Stimulated activated CD4-positive, alpha-beta T cell treated with anti-CD3 and anti-CD28 coated beads, TNF-alpha, amount 100 ng/mL, for 24 hours (primary cell): Measurements from ENCODE around the gene TRIM74.
"Not testable (repeated sequence)": the region's sequence is repeated elsewhere in the genome, so short reads cannot be mapped to it uniquely, and the experiment has no call there.

Source experiments
- DNase-seq, 3 experiments: peaks; one replicate each; pipeline ENCODE4 v3.0.0-alpha.2; 2020; ENCODE audit warnings: low read depth in 3 of 3

Gene TRIM74

GRCh38 chr7:72954563-72955198 is 14.6 kb downstream of the TRIM74 start:
- not testable (repeated sequence) for DNase-seq

- not testable (repeated sequence) for DNase-seq
These were observed 15.2 kb downstream of the TRIM74 start for GRCh38 chr7:72953901-72954562.

- not testable (repeated sequence) for DNase-seq
These were observed 18.8 kb downstream of the TRIM74 start for GRCh38 chr7:72950432-72950831.

DNA sequence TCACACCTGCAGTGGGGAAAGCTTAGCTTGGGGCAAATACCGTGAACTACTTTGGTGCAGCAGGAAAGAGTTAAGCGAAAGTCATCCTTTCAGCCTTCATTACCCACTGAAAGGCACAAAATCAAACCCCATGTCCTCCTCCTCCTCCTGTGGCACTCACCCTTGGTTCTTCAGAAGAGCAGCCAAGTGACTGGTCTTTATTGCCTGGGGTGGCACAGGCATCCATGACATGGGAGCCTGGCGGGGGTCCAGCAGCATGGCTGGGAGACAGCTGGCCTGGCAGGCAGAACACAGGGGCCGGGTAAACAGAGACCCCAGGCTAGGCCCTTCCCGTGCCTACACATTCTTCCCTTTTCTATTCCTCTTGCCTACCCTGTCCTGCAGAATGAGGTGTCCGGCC is 19.6 kb downstream of the TRIM74 start:
- not testable (repeated sequence) for DNase-seq

- not testable (repeated sequence) for DNase-seq
These were observed 20.0 kb downstream of the TRIM74 start for GRCh38 chr7:72949276-72949675.

- DNase-seq, result not testable (repeated sequence)
These were observed 20.6 kb downstream of the TRIM74 start for GRCh38 chr7:72948714-72949113.

DNA sequence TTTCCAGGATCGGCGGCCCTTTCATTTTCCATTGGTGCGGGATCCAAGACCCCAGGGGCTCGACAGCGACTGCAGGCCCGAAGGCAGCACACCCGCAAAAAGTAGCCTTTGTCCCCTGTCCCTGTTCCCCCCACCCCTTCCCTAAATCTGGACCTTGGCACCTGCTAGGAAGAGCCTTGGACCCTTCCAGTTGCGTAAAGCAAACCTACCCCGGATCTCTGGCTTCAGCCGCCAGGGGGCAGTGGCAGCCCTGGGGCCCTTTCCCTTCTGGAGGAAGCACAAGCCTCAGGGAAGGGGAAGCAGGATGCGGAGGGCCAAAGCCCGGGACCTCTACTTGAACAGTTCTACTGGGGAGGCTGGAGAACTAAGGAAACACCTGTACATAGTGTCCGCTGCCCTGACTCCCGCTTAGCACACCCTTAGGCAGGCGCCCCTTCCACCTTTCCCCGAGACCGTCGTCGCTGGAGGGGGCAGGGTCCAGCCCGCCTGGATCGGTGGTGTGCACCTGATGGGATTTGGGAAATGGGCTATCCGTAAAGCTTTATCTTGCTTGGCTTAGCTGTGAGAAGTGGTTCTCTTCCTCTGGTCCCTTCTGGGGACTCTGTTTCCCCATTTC is 23.0 kb downstream of the TRIM74 start:
- not testable (repeated sequence) for DNase-seq

DNA sequence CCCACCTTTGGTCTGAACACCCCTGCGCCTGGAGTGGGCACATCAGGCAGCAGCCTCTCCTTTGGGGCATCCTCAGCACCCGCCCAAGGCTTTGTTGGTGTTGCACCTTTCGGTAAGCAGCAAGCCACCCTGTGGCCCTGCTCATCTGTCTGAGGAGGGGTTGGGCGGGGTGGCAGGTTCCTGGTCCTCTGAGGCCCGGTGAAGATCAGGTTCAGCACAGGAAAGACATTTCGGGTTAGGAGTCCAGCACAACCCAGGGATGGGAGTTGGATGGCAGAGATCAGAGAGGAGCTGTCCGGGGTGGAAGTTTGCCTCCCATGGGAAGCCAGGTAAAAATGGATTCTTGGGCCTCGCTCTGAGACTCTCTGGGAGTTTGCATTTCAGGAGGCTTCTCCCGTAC is 23.7 kb downstream of the TRIM74 start:
- DNase-seq, result not testable (repeated sequence)

DNA sequence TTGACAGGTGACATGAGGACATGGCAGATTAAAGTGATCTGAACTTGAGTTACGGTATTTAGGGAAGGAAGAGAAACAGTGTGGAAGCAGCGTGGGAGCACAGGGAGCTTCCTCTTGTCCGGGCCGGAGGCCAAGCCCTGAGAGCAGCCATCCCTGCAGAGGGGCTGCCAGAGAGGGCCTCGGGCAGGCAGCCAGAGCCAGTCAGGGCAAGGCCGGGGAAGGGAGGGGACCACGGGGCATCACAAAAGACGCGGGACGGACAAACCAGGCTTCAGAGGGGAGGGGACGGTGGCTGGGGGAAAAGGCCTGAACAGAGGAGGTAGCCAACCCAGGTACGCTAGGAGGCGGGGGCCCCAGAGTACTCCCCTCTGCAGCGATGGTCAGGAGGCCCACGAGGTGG is 24.3 kb downstream of the TRIM74 start:
- DNase-seq, result not testable (repeated sequence)

GRCh38 chr7:72942956-72943355 is 26.3 kb downstream of the TRIM74 start:
- DNase-seq, result not testable (repeated sequence)

DNA sequence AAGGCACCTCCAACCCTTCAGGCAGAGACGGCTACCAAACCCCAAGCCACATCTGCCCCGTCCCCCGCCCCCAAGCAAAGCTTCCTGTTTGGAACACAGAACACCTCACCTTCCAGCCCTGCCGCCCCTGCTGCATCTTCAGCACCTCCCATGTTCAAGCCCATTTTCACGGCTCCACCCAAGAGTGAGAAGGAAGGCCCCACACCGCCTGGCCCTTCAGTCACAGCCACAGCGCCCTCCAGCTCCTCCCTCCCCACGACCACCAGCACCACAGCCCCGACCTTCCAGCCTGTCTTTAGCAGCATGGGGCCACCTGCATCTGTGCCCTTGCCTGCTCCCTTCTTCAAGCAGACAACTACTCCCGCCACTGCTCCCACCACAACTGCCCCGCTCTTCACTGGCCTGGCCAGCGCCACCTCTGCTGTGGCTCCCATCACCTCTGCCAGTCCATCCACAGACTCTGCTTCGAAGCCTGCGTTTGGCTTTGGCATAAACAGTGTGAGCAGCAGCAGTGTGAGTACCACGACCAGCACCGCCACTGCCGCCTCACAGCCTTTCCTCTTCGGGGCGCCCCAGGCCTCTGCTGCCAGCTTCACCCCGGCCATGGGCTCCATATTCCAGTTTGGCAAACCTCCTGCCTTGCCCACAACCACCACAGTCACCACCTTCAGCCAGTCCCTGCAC is 27.1 kb downstream of the TRIM74 start:
- DNase-seq, result not testable (repeated sequence)

GRCh38 chr7:72928216-72928615 is 41.0 kb downstream of the TRIM74 start:
- DNase-seq, result not testable (repeated sequence)

DNA sequence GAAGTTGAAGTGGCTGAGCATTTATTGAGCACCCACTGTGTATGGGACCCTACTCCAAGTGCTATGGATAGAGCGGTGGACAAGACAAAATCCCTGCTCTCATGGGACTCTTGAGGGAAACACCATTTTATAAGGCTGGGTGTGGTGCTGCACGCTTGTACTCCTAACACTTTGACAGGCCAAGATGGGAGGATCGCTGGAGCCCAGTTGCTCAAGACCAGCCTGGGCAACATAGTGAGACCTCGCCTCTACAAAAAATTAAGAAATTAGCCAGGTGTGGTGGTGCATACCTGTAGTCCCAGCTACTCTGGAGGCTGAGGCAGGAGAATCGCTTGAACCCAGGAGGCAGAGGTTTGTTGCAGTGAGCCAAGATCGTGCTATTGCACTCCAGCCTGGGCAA is 41.5 kb downstream of the TRIM74 start:
- not testable (repeated sequence) for DNase-seq

- no peak for DNase-seq
These were observed 43.6 kb downstream of the TRIM74 start for GRCh38 chr7:72925546-72926120.

- DNase-seq, result peak; percentile 66 to 81 (median 66)
These were observed 44.3 kb downstream of the TRIM74 start, which contains the start of gene POM121 for GRCh38 chr7:72924733-72925545. Gene POM121, plus strand, starts transcription at chr7:72925095. Its CDS starts 27 bp downstream, at chr7:72925122.

DNA sequence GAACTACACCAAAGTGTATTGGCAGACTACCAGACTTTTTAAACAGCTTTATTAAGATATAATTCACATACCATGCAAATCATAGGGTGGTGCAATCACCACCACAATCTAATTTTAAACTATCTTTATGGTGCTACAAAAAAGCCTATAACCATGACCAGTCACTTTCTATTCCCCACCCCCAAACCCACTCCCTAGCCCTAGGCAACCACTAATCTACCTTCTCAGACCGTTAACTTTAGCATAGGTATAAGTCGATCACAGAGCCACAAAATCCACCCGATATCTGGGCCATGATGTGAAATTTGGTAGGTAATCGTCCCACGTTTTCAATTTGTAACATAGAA is 44.9 kb downstream of the TRIM74 start:
- no peak for DNase-seq

DNA sequence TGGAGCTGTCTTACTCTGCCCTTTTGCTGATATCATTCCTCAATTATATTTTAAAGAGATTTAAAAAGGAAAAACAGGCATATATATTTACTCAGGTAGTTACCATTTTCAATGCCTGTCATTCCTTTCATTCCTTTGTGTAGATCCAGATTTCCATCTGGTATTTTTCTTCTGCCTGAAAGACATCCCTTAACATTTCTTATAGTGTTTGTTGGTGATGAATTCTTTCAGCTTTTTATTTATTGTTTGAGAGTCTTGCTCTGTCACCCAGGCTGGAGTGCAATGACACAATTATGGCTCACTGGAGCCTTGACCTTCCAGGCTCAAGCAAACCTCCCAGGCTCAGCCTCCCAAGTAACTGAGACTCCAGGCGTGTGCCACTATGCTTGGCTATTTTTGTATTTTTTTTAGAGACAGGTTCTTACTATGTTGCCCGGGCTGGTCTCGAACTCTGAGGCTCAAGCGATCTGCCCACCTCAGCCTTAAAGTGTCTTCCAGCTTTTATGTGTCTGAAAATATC is 50.0 kb downstream of the TRIM74 start:
- DNase-seq, result no peak

DNA sequence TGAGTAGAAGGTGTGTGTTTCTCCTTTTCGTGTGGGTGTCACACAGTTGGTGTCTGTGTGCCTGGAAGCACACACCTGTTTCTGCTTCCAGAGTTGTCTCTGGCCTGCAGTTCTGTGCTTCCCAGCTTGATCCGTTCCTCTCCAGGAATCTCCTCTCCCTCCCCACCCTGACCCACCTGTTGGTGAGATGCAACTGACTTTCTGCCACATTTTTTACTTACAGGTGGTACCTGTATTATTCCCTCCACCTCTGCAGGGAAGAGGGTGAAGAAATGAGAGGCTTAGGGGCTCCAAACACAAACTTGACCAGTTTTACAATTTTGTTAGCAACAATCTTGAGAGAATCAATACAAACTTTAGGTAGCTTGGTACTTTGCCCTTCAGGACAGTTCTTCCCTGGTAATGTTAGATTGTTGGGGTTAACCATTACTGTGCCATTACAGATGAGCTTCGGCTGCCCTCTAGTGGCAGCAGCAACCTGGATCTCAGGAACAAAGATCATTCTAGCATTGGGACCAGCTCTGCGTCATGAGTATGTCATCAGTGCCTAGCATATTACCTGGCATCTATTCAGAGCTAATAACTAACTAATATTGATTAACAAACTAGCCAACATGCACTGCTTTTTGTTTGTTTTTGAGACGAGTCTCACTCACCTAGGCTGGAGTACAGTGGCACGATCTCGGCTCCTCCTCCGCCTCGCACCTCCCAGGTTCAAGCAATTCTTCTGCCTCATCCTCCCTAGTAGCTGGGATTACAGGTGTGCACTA is 54.3 kb downstream of the TRIM74 start:
- peak; percentile 18 to 59 (median 23) for DNase-seq

- peak in 1 of 3 experiments; percentile 22 for DNase-seq
These were observed 55.5 kb downstream of the TRIM74 start for GRCh38 chr7:72913750-72914149.

DNA sequence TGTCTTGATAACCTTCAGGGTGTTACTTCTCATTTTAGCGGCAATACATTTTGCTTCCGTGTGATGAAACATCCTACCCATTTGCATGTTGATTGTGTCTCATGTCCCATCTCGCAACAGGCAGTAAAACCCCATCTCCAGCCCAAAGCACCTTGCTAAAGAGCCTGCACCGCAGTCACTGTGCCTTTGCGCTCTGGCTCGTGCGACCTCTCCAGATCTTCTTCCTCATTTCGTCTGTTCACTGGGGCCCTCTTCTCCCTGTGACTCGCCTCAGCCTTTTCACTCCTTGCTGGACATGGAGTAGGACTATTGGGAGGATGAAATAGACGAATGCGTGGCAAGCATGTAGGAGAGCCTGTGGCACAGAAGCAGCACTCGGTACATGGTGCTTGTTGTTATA is 57.9 kb downstream of the TRIM74 start:
- not testable (repeated sequence) for DNase-seq
